H9 (cell line): Measurements from ENCODE around the gene SCO2. TPM values are rescaled to one million over a fixed set of nuclear protein-coding genes. Genes with fewer than 3 reads are reported as not detected.

Experiments used
- DNase-seq: peaks from one replicate; pipeline ENCODE4 v3.0.0-alpha.2; 2017
- H2AFZ ChIP-seq: one replicate; pipeline ENCODE4 v1.6.1; 2013; ENCODE audit warnings: mild to moderate bottlenecking, low read length, control low read depth, moderate library complexity
- H2AK5ac ChIP-seq: 2 replicates; pipeline ENCODE4 v1.6.1; 2013; ENCODE audit warnings: low read length, control low read depth, mixed read lengths; ENCODE audit not compliant: insufficient read length
- H2BK120ac ChIP-seq: one replicate; pipeline ENCODE4 v1.6.1; 2013; ENCODE audit warnings: low read depth, mild to moderate bottlenecking, low read length, control low read depth, inconsistent platforms; ENCODE audit not compliant: poor library complexity, severe bottlenecking
- H2BK12ac ChIP-seq: 2 replicates; pipeline ENCODE4 v1.6.1; 2013; ENCODE audit warnings: low read length, control low read depth, mixed read lengths, low read depth; ENCODE audit not compliant: insufficient read length
- H2BK15ac ChIP-seq: 2 replicates; pipeline ENCODE4 v1.6.1; 2013; ENCODE audit warnings: low read depth, low read length, control low read depth
- H2BK20ac ChIP-seq: one replicate; pipeline ENCODE4 v1.6.1; 2013; ENCODE audit warnings: low read depth, mild to moderate bottlenecking, low read length, control low read depth, inconsistent platforms; ENCODE audit not compliant: poor library complexity, severe bottlenecking
- H2BK5ac ChIP-seq: 2 replicates; pipeline ENCODE4 v1.6.1; 2013; ENCODE audit warnings: low read length, control low read depth, mixed read lengths; ENCODE audit not compliant: insufficient read length
- H3K14ac ChIP-seq: 2 replicates; pipeline ENCODE4 v1.6.1; 2013; ENCODE audit warnings: low read length, control low read depth; ENCODE audit not compliant: insufficient read depth
- H3K18ac ChIP-seq: 2 replicates; pipeline ENCODE4 v1.6.1; 2013; ENCODE audit warnings: low read depth, mild to moderate bottlenecking, mixed read lengths, low read length, control low read depth; ENCODE audit not compliant: insufficient read length
- H3K23ac ChIP-seq: 2 replicates; pipeline ENCODE4 v1.6.1; 2013; ENCODE audit warnings: low read length, control low read depth, mixed read lengths, low read depth; ENCODE audit not compliant: insufficient read length
- H3K23me2 ChIP-seq: 2 replicates; pipeline ENCODE4 v1.6.1; 2013; ENCODE audit warnings: low read depth, mild to moderate bottlenecking, mixed read lengths, low read length, control low read depth; ENCODE audit not compliant: insufficient read length, poor library complexity, severe bottlenecking
- H3K27ac ChIP-seq: 2 replicates; pipeline ENCODE4 v1.5.1; 2013; ENCODE audit warnings: low read length, control low read depth, mixed read lengths, low read depth; ENCODE audit not compliant: insufficient read length
- H3K27me3 ChIP-seq: 2 replicates; pipeline ENCODE4 v1.6.1; 2013; ENCODE audit warnings: low read length, control low read depth, inconsistent platforms; ENCODE audit not compliant: insufficient read depth
- H3K4ac ChIP-seq: 2 replicates; pipeline ENCODE4 v1.6.1; 2013; ENCODE audit warnings: low read depth, mild to moderate bottlenecking, control low read depth, inconsistent platforms, low read length, moderate library complexity
- H3K4me1 ChIP-seq: 2 replicates; pipeline ENCODE4 v1.6.1; 2013; ENCODE audit warnings: low read length, control low read depth, inconsistent platforms; ENCODE audit not compliant: insufficient read depth
- H3K4me2 ChIP-seq: 2 replicates; pipeline ENCODE4 v1.6.1; 2013; ENCODE audit warnings: low read length, control low read depth, mixed read lengths; ENCODE audit not compliant: insufficient read length, insufficient read depth
- H3K56ac ChIP-seq: 2 replicates; pipeline ENCODE4 v1.6.1; 2013; ENCODE audit warnings: low read depth, mild to moderate bottlenecking, mixed read lengths, low read length, control low read depth; ENCODE audit not compliant: insufficient read length
- H3K79me1 ChIP-seq: 2 replicates; pipeline ENCODE4 v1.6.1; 2013; ENCODE audit warnings: low read depth, mild to moderate bottlenecking, moderate library complexity, low read length, control low read depth, inconsistent platforms; ENCODE audit not compliant: insufficient read depth, poor library complexity, severe bottlenecking
- H3K79me2 ChIP-seq: 2 replicates; pipeline ENCODE4 v1.6.1; 2013; ENCODE audit warnings: low read length, control low read depth, inconsistent platforms; ENCODE audit not compliant: insufficient read depth
- H3K9ac ChIP-seq: 2 replicates; pipeline ENCODE4 v1.6.1; 2013; ENCODE audit warnings: low read length, control low read depth, mixed read lengths; ENCODE audit not compliant: insufficient read length; ENCODE audit errors: extremely low read depth
- H3K9me3 ChIP-seq: one replicate; pipeline ENCODE4 v1.6.1; 2013; ENCODE audit warnings: low read depth, low read length, inconsistent platforms; ENCODE audit not compliant: control insufficient read depth
- H3T11ph ChIP-seq: one replicate; pipeline ENCODE4 v1.6.1; 2013; ENCODE audit warnings: mild to moderate bottlenecking, low read length, control low read depth, inconsistent platforms
- H4K20me1 ChIP-seq: one replicate; pipeline ENCODE4 v1.6.1; 2013; ENCODE audit not compliant: control insufficient read depth, insufficient read length, insufficient read depth
- H4K5ac ChIP-seq: 2 replicates; pipeline ENCODE4 v1.6.1; 2013; ENCODE audit warnings: low read depth, mild to moderate bottlenecking, mixed read lengths, low read length, control low read depth; ENCODE audit not compliant: insufficient read length
- H4K8ac ChIP-seq: replicated peaks from 2 replicates; pipeline ENCODE4 v1.6.1; 2013; ENCODE audit warnings: low read length, control low read depth, mixed read lengths, low read depth; ENCODE audit not compliant: insufficient read length
- H4K91ac ChIP-seq: 2 replicates; pipeline ENCODE4 v1.6.1; 2013; ENCODE audit warnings: low read depth, mild to moderate bottlenecking, moderate library complexity, mixed read lengths, low read length, control low read depth; ENCODE audit not compliant: insufficient read length
- H3K27ac Mint-ChIP-seq, 3 experiments: 2 replicates in 2 of 3; 3 replicates in 1 of 3; pipeline ENCODE4 v1.8.0; 2020 to 2021; ENCODE audit warnings: mixed read lengths in 3 of 3, mild to moderate bottlenecking in 1 of 3, moderate library complexity in 1 of 3
- H3K27me3 Mint-ChIP-seq: 2 replicates; pipeline ENCODE4 v1.8.0; 2021; ENCODE audit warnings: low read depth, mild to moderate bottlenecking, moderate library complexity, mixed read lengths
- H3K36me3 Mint-ChIP-seq, 3 experiments: 2 replicates in 2 of 3; 3 replicates in 1 of 3; pipeline ENCODE4 v1.8.0; 2020 to 2021; ENCODE audit warnings: low read depth in 3 of 3, mixed read lengths in 3 of 3; ENCODE audit not compliant: insufficient read depth in 1 of 3
- H3K4me1 Mint-ChIP-seq, 2 experiments: 2 replicates each; pipeline ENCODE4 v1.8.0; 2020; ENCODE audit warnings: mixed read lengths in 2 of 2
- H3K4me3 Mint-ChIP-seq, 2 experiments: 2 replicates in 1 of 2; 3 replicates in 1 of 2; pipeline ENCODE4 v1.8.0; 2020 to 2021; ENCODE audit warnings: mild to moderate bottlenecking in 2 of 2, mixed read lengths in 2 of 2, moderate library complexity in 1 of 2
- H3K9me3 Mint-ChIP-seq, 2 experiments: 2 replicates in 1 of 2; 3 replicates in 1 of 2; pipeline ENCODE4 v1.8.0; 2020; ENCODE audit warnings: mild to moderate bottlenecking in 2 of 2, mixed read lengths in 2 of 2, moderate library complexity in 1 of 2
- WGBS: extraction: QIAGEN DNeasy Blood & Tissue Kit; methylation state at CpG from one replicate; pipeline ENCODE4 v1.1.7; 2013; ENCODE audit warnings: missing lambda C conversion rate, low lambda C conversion rate, mixed read lengths; ENCODE audit not compliant: insufficient read length; ENCODE audit errors: extremely low coverage; 5-methylcytosine and 5-hydroxymethylcytosine counted together
- total RNA-seq: library from RNA; stranded (reverse); gene quantifications from 2 replicates; pipeline ENCODE4 v1.2.1, GENCODE V29; 2021
- TF ChIP-seq, protein P1 (sequence below): fragments of 200-600 bp; sonication (generic); conservative IDR thresholded peaks from 3 replicates; pipeline ENCODE4 v1.8.0; 2021; ENCODE audit warnings: antibody characterized with exemption, mild to moderate bottlenecking

Gene SCO2
- total RNA-seq, 1 experiment from 2014 or later: 3.3 TPM

DNA sequence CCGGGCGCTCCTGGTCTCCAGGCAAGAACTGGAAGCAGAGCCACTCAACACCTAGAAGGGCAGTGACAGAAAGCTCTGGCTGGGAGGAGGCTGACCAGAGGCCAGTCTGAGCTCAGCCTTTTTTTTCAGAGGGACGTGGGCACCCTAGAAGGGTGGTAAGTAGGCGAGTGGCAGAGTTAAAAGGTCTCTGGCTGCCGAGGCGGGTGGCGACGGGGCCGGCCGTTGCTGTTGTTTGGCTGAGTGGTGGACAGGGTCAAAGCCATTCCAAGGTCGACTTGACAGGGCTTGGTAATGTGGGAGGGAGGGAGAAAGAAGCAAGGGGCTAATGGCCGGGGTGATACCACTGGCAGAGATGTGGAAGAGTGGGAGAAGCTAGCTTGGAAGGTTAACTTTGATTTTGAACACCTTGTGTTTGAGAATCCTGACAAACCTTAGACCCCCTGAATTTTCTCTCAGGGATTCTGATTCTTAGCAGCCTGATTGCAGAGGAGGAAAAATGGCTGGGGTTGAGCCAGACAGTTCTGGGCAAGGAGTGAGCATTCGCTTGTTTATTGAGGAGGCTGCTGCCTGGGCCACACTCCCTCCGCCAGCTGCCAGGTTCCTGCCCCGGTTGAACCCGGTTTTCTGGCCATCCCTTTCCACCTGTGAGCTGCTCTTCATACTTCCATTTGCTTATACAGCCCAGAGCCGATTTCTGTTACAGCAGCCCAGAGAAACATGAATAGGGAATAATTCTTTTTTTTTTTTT lies 38.2 kb upstream of the SCO2 start:
- H3K27ac ChIP-seq: no peak overlapping the region
- H3K56ac ChIP-seq: no peak overlapping the region
- H4K20me1 ChIP-seq: no peaks in the 10 kb centered on the region

More for the DNA sequence above, 38.2 kb upstream of the SCO2 start:
- Histone ChIP-seq H3K9me3 (no peaks in the 10 kb centered on the region), H2AFZ (no peak overlapping the region), H3K79me2 (no peaks in the 10 kb centered on the region), H3K4me1 (no peaks in the 10 kb centered on the region), H2BK20ac (no peak overlapping the region), H3K14ac (no peak overlapping the region), H2BK120ac (no peak overlapping the region), H2AK5ac (no peak overlapping the region), H2BK15ac (no peak overlapping the region), H3K79me1 (no peaks in the 10 kb centered on the region), H3K23me2 (no peaks in the 10 kb centered on the region), H3K27me3 (no peaks in the 10 kb centered on the region), H3K18ac (no peak overlapping the region), H2BK5ac (no peak overlapping the region), H3K4ac (no peak overlapping the region), H4K91ac (no peak overlapping the region), H4K8ac (no peak overlapping the region), H3K23ac (no peak overlapping the region), H4K5ac (no peak overlapping the region), H3K9ac (no peak overlapping the region), H3T11ph (no peak overlapping the region), H3K4me2 (peak overlapping the region; percentile 91), H2BK12ac (no peak overlapping the region)
- DNase-seq: no peak
- no peak overlapping the region for H3K27ac Mint-ChIP-seq
- H3K4me3 Mint-ChIP-seq: peak overlapping the region; percentile 81 to 91
- TF ChIP-seq, protein P1, sequence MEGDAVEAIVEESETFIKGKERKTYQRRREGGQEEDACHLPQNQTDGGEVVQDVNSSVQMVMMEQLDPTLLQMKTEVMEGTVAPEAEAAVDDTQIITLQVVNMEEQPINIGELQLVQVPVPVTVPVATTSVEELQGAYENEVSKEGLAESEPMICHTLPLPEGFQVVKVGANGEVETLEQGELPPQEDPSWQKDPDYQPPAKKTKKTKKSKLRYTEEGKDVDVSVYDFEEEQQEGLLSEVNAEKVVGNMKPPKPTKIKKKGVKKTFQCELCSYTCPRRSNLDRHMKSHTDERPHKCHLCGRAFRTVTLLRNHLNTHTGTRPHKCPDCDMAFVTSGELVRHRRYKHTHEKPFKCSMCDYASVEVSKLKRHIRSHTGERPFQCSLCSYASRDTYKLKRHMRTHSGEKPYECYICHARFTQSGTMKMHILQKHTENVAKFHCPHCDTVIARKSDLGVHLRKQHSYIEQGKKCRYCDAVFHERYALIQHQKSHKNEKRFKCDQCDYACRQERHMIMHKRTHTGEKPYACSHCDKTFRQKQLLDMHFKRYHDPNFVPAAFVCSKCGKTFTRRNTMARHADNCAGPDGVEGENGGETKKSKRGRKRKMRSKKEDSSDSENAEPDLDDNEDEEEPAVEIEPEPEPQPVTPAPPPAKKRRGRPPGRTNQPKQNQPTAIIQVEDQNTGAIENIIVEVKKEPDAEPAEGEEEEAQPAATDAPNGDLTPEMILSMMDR: no peak
- peaks cover 9 to 10% of the 10 kb centered on the region in 2 experiments for H3K4me1 Mint-ChIP-seq
- WGBS: no CpG with 5 or more reads among the region's 17 CpGs
- H3K36me3 Mint-ChIP-seq: peaks cover 0 to 10% (median 7%) of the 10 kb centered on the region in 3 experiments; a peak in 5 of 7 replicates
- peaks cover 38% of the 10 kb centered on the region for H3K27me3 Mint-ChIP-seq
- no peaks in the 10 kb centered on the region for H3K9me3 Mint-ChIP-seq
